ENCODE data around the gene DNAJC17. TPM values are rescaled to one million over a fixed set of nuclear protein-coding genes. Genes with fewer than 3 reads are reported as not detected.
A peak's percentile ranks its signal among the peaks of the same experiment; 100 is the strongest.

Gene DNAJC17
- total RNA-seq, 1 experiment from 2014 or later, result 53.5 TPM

DNA sequence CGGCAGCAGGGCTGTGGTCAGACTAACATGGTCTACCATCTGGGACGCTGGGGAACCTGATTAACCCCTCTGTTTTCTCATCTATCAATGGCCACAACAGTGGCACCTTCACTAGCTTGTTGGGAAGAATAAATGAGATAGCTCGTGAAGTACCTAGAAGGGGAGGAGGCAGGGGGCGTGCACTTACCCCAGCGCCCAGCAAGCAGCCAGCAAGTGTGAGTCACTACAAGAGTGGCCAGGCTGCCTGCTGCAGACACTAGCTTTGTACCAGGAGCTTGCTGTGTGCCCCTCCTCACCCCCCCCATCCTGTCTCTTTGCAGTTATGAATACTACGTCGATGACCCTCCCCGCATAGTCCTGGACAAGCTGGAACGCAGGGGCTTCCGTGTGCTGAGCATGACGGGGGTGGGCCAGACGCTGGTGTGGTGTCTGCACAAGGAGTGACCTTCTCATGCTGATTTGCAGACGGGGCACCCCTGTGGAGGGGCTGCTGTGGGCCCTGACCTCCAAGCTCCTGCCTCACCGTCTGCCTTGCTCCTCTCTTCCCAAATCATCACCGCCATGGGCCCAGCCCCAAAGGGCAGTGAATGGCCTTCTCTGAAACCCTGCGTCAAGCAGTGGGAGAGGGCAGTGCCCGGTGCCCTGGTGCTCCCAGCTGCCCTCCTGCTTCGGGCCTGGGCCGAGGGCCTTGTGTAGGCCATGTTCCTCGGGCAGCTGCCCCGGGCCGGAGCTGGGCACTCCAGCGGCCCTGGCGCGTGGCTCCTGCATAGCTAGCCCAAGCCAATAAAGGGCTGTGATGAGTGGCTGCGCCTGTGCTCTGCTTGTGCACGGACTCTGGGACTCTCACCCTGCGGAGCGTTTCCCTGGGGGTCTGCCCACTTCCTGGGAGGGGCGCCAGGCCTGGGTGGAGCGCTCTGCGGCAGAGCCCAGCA is 40.1 kb downstream of the DNAJC17 start:
- peak; percentile 35 for DNase-seq (ENCODE audit: low spot score)

DNA sequence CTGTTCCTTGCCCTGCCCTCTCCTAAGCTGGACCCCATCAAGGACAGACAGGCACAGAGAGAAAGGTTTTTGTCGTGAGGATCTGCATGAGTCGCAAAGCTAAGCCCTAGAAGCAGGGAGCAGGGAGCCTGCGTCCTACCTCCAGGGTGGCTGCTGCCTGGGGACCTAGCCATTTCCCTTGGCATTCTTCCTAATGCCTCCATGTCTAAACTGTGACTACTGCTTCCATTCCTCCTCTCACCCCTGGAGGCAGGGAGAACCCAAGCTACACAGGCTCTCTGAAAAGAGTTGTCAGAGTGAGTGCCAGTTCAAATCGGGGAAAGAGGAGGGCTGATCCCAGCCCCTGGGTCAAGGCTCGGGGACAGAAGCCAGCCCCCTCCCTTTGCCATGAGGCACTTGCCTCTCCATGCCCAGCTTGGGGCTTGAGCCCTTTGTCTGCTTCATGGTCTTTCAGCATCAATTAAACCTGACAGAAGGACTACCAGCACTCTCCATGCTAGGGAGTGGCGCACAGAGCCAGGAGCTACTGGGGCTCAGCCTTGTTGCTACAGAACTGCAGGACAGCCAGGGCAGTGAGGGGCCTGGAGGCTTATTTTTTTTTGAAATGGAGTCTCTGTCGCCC is 41.0 kb downstream of the DNAJC17 start:
- DNase-seq (ENCODE audit: low spot score), result no peak

DNA sequence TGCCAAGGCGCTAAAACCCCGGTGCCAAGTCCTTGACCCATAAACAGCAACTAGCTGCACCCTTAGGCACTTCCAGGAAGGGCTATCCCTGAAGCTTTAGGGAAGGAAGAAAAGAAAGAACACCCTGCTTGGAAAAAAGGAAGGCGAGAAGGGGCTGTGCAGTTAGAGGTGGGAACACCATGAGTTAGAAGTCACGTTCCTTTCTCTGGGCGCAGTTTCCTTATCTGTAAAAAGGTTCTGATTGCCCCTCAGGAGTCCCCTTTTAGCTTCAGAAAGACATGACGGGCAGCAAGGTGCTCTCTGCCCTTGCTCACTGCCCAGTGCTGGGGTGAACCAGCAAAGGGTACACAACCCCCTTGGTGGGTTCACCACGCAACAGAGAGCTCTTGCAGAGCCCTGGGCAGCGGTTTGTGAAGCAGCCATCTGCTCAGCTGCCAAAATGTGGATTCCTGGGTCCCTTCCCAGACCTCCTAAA is 42.6 kb downstream of the DNAJC17 start:
- DNase-seq (ENCODE audit: low spot score), result no peak

DNA sequence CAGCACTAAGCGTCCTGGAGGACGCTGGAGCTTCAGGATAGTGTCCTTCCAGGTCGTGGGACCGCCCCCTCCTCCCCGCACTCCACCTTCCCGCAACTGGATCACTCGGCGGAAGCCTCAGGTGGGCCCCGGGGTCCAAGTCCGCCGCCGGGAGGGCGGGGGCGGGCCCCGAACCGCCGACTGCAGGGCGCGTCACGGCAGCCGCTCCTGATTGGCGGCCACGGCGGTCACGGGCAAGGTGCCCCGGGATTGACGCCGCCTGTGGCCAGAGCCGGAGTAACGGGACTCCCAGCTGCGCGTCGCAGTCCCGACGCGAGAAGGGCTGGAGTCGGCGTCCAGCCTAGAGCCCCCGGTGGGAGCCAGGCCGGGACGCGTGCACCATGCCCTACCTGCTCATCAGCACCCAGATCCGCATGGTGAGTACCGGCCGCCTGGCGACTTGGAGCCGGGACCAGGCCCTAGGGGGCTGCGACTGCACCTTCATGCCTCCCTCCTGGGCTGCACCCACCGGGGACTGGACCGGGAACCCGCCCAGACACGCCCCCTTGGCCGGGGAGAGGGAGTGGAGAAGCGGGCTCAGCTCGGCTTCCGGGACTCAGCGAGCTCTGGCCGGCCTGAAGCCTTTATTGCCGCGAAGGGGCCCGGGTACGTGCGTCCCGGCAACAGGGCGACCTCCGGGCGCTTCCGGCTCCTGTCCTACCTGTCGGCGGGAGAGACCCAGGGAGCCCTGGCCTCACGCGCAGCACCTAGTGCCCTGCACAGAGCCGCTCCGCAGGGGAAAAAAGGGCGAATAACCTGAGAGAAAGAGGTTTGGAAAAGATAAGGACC is 43.3 kb downstream of the DNAJC17 start, which contains the start of gene GCHFR:
GCHFR (plus strand) TSS at position 268 of the 828 bp plus-strand sequence; CDS start at position 381, 113 bp downstream.
- DNase-seq (ENCODE audit: low spot score), result peak; percentile 93

DNA sequence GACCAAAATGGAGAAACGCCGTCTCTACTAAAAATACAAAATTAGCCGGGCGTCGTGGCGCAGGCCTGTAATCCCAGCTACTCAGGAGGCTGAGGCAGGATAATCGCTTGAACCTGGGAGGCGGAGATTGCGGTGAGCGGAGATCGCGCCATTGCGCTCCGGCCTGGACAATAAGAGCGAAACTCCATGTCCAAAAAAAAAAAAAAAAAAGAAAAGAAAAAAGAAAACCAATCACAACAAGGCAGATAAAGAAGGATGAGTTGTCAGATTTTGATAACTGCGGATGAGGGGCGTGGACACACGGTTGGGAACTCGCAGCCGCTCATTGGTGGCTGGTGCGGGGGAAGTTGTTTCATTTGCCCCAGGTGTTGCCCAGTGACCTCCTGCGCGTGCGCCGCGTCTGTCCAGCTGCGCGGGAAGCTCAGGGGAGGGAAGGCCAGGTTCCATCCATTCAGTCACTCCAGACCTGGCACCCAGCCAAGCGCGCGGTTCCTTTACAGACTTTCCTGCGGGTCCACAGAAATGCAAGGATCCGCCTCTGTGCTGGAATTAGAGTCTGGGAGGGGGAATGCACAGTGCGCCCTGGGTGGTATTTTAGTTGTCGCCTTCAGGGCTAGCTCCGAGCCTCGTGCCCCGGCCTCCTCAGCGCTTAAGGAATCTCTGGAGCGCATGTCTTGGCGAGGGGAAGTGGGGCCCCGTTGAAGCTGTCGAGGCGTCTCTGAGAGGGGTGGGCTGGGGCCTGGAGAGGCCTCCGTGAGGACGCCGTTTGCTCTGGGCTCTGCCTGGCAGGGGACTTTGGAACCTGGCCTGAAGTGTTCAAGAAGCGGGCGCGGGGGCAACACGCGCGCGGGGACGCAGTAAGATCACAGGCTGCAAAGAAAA is 44.1 kb downstream of the DNAJC17 start:
- DNase-seq (ENCODE audit: low spot score), result peak; percentile 96

DNA sequence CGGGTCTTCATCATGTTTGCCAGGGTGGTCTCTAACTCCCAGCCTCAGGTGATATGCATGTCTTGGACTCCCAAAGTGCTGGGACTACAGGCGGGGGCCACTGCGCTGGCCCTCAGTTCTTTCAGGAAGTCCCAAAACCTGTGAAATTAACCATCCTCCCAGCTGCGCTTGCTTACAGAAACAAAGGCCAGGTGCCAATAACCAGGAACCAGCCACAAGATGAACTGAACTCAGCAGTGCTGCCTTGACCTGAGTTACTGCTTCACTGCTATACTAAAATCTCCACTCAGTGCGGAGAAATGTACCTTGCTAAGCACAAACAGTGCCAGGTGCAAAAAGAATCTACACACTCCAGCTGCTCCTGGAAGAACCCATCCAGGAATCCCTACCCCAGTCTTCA is 47.3 kb downstream of the DNAJC17 start:
- DNase-seq (ENCODE audit: low spot score), result no peak

DNA sequence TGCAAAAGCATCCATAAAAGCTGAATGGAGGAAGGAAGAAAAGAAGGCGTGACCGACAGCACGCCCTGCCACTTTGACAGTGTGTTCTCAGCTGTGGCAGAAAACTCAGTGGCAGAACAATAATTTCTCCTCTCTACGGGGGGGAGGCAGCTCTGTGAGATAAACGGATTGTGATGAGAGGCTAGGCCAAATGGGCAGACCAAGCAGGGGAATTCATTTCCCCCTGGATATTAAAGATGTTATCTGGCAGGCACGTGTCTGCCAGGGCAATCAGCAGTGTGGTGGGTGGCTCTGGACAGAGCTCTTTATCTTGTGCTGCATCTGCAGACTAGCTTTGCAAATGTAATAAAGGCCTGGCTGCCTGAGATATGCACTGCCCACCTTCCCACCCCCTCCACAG is 50.3 kb downstream of the DNAJC17 start:
- DNase-seq (ENCODE audit: low spot score), result no peak

DNA sequence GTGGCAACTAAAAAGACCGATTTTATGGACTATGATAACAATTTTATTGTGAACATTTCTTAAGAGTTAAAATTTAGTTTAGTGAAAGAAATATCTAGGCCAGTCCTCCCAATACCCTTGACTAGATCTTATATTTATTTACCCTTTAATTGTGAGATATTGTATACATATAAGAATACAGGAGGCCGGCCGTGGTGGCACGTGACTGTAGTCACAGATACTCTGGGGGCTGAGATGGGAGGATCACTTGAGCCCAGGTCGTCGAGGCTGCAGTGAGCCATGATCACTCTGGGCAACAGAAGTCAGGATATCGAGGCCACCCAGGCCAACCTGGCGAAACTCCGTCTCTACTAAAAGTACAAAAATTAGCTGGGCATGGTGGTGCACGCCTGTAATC is 51.5 kb downstream of the DNAJC17 start:
- no peak for DNase-seq (ENCODE audit: low spot score)

DNA sequence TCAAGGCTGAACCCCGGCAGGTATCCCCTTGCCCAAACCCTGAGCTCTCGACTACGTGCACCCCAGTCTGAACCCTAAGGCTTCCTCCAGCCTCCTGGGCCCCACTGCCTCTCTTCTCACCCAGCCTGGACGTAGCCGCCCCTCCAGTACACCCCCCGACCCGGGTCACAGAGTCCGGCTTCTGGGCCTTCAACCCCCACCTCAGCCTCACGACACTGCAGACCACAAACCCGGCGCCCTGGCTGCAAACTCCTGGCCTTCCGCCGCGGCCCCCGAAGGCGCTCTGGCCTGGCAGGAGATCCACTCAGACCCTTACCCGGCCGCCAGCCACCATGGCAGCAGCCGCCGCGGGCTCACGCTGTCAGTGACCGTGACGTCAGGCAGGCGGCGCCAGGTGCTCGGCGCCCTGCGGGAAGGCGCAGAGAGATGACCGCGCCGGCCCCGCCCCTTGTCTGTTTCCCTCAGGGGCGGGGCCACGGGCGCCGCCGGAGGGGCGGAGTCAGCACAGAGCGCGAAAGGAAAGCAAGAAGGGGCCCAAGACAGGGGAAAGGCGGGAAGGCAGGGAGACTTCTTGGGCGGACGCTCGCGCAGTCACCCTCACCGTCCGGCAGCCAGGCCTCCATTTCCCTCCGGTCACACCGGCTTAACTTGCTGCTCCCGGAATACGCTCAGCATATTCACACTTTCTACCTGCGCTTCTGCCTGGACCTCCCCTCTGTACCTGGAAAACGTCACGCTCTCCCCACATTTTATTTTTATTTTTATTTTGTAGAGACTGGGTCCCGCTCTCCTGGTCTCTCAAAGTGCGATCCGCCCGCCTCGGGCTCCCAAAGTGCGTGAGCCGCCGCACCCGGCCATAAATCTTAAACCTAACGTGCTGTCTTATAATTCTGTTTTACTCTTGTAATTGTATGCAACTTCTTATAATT is 52.1 kb downstream of the DNAJC17 start, which contains the start of gene RMDN3:
RMDN3 (minus strand) TSS at position 372 of the 929 bp plus-strand sequence. CDS start 471 bp downstream, outside the sequence.
- peak; percentile 97 for DNase-seq (ENCODE audit: low spot score)

DNA sequence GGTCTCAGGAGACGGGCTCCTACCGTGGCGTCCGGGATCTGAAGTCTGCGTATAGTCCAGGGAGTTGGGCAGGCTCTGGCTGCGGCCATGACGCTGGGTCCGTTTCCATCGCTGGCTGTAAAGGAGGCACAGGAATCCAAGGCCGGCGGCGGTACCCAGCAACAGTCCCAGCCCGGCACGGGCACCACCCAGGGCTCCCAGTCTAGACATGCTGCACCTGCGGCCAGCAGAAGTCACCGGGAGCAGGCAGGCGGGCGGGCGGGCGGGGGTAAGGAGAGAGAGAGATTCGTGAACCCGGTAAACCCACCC is 52.7 kb downstream of the DNAJC17 start:
- DNase-seq (ENCODE audit: low spot score), result peak; percentile 48

DNA sequence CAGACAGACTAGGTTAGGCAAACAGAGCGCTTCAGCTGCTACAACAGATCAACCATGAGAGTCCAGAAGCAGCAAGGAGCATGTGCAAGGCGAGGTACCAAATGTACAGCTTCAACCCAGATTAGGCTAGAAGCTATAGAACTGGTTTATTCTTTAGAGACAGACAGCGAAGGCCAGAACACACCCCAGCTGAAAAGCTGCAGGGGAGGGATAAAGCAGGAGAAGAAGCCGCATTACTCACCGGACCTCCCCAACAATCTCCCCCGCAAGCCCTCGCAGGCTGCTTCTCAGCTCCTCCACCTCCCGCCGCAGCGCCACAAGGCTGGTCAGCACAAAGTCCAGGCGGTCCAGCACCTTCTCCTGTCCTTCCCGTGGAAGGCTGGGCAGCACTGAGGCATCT is 55.5 kb downstream of the DNAJC17 start:
- DNase-seq (ENCODE audit: low spot score), result no peak

DNA sequence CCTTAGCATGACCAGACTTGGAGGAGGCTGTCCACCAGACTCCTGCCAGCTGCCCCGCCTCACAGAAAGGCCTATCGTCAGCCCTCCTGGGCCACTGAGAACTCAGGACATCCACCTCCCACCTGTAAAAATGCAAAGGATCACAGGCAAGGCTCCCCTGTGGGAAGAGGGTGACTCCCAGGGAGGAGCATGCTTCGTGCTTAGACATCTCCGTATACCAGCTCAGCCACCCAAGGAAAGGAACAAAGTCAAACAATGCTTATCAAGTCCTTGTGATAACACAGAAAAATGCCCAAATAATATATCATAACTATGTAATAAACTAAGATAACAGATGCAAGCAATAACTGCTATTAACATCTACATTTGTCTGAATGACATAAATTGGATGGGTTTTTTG is 56.4 kb downstream of the DNAJC17 start:
- DNase-seq (ENCODE audit: low spot score), result no peak

DNA sequence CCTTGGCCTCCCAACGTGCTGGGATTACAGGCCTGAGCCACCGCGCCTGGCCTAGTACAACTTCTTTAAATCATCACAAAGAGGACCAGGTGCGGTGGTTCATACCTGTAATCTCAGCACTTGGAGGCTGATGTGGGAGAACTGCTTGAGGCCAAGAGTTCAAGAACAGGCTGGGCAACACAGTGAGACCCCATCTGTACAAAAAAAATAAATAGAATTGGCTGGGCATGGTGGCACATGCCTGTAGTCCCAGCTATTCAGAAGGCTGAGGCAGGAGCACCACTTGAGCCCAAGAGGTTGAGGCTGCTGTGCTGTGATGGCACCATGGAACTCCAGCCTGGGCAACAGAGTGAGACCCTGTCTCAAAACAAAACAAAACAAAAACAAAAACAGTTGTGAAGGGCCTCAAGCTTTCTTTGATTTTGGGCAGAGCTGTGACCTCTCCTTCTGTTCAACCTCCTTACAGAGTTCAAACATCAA is 58.1 kb downstream of the DNAJC17 start:
- DNase-seq (ENCODE audit: low spot score), result no peak

DNA sequence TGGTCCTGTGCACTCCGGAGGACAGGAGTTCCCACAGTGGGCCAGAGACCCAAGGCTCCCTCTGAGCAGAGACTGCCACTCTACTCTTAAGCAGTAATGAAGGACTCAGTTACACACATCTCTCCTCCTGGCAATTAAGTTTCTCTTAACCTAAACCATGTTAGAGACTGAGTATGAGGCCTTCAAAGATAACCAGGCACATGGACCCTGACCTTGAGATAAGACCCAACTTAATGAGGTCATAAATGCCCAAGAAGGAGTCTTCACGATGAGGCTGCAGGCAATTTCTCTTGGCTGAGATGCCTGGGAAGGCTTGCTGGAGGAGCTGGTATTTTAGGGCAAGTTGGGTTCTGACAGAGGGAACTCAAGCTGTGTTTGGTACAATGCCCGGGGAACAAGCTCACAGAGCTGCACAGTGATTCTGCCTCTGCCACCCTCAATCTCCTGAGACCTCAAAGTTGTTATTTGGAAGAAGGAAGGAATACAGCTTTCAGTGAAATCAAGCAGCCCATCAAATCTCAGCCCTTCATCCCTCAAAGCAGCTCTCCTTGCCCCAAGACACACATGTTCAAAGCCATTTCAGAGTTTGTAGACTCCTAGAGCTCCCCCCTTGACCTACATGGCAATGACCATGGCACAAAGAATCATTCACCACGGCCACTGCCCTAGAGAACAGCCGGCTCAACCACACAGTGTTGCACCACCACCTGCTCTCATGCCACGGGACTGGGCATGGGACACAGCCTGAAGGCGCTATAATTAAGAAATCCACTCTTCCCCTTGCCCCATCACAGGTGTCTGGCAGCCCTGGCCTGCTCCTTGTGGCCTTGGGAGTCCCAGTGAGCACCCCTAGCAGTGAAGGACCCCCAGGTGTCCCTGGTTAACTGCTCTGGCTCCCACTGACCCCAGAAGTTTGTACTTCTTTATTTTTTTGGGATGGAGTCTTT is 59.3 kb downstream of the DNAJC17 start:
- DNase-seq (ENCODE audit: low spot score), result no peak

DNA sequence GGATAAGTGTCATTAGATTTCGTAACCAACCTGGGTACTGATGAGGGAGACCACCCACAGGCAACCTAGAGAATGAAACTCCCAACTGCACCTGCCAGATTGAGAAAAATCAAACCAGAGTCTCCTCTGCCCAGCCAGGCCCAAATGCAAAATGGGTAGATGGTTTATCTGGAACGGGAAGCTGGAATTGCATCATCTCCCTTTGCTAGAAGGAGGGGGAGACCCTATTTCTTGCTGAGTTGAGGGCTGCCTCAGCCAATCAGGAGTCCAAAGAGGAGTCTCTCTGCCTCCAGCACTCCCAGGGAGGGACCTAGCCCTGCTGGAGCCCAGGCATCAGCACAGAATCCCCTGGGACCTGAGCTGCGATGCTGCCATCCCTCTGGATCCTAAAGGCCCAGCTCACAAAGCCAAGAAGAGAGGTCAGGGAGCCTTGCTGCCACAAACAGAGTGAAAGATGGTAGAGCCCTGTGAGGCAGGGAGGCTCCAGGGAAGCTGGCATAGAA is 60.3 kb downstream of the DNAJC17 start:
- DNase-seq (ENCODE audit: low spot score), result no peak

DNA sequence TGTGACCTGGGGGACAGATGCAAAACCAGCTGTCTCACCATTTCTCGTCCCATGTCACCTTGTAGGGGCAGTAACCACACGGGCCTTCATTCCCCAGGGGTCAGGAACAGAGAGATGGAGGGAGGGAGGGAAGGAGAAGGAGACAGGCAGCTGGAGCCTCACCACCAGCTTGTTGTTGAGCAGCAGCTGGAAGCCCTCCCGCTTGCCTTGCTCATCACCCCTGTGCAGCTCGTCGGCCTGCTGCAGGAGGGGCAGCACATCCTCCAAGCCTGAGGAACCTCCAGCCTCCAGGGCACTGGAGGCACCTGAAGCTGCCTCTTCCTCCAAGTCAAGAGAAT is 62.5 kb downstream of the DNAJC17 start:
- no peak for DNase-seq (ENCODE audit: low spot score)

DNA sequence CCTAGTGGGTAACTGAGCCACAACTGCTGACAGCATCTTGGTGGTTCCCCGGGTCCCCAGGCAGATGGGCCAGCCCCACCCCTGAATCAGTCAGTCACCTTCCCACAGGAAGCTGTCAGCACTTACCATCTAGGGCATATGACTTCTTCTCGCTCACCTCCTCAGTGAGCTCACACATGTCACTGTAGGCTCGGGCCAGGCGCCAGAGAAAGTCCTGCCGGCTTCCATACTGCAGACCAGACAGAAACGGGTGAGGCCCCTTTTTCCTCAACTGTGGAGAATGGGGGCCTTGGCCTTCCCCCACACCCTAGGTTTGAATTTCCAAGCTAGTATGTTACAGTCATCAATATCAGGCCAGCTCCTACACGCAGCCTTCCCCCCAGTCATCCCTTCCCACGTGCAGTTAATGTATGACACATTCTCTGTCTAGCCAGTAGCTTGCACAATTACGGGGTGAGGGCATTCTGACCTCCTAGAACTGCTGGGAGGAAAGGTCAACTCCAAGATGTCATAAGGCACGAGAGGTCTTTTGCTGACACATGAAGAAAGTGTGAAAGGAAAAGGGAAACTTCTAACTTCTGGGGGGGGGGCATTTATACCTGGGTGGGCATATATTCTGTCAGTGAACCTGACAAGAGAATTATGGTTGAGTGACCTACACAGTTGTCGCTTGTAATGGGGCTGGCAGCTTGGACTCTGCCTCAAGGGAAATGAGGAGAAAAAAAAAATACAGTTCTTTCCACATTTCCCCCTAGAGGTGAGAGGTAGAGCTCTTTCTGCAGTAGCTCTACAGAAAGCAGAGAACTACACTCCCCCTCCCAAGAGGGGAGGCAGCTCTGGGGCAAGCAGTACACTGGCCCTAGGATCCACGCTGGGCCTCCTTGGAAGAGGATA is 63.1 kb downstream of the DNAJC17 start:
- no peak for DNase-seq (ENCODE audit: low spot score)
